IgD-negative memory B cell (primary cell): ENCODE results near the gene PRKCZ. TPM values are rescaled to one million over a fixed set of nuclear protein-coding genes. Genes with fewer than 3 reads are reported as not detected.

Experiments used
- H3K27ac Mint-ChIP-seq, 3 donors: one replicate each; pipeline ENCODE4 v1.8.0; 2020 to 2022; ENCODE audit warnings: mild to moderate bottlenecking in 3 of 3, mixed read lengths in 3 of 3, moderate library complexity in 1 of 3
- H3K27me3 Mint-ChIP-seq: one replicate; pipeline ENCODE4 v1.8.0; 2021; ENCODE audit warnings: mixed read lengths
- H3K36me3 Mint-ChIP-seq: one replicate; pipeline ENCODE4 v1.8.0; 2020; ENCODE audit warnings: mild to moderate bottlenecking, mixed read lengths
- H3K4me1 Mint-ChIP-seq, 3 donors: one replicate each; pipeline ENCODE4 v1.8.0; 2020 to 2022; ENCODE audit warnings: mixed read lengths in 3 of 3, mild to moderate bottlenecking in 1 of 3
- H3K4me3 Mint-ChIP-seq, 4 donors: one replicate each; pipeline ENCODE4 v1.8.0; 2020 to 2022; ENCODE audit warnings: mild to moderate bottlenecking in 4 of 4, mixed read lengths in 4 of 4, moderate library complexity in 3 of 4
- H3K9me3 Mint-ChIP-seq, 3 donors: one replicate each; pipeline ENCODE4 v1.8.0; 2020 to 2021; ENCODE audit warnings: mixed read lengths in 3 of 3, mild to moderate bottlenecking in 1 of 3
- polyA plus RNA-seq: library from polyadenylated mRNA; unstranded; fragments of 300-500 nt; fragmentation: Illumina TruSeq; gene quantifications from one replicate; pipeline ENCODE4 v1.2.3, GENCODE V29; 2021

Gene PRKCZ
- polyA plus RNA-seq, 1 donor from 2014 or later = 12.0 TPM

DNA sequence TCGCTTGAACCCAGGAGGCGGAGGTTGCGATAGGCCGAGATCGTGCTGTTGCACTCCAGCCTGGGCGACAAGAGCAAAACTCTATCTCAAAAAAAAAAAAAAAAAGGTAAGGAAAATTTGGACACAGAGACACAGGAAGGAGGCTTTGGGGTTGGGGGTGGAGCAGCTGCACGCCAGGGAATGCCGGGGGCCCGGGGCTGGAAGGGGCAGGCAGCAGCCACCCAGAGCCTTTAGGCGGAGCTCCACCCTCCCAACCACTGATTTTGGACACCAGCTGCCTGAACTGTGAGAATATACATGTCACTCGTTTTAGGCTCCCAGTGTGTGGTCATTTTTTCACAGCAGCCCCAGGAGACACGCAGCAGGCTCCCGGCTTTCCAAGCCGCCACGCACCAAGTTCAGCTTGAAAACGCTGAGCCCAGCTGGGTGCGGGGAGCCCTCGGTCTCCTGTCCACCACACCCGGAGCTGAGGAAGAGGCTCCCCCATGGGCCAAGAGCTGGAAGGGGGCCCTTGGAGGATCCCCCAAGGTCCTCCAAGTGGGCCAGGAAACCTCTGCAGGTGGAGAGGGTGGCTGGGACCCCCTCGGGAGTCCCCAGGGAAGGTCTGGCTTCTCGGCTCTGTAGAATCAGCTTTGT is 150.2 kb downstream of the PRKCZ start:
- no peaks in the 10 kb centered on the region for H3K27me3 Mint-ChIP-seq
- no peaks in the 10 kb centered on the region for H3K9me3 Mint-ChIP-seq
- peaks cover 0 to 17% (median 11%) of the 10 kb centered on the region in 3 donors for H3K4me1 Mint-ChIP-seq
- H3K4me3 Mint-ChIP-seq = no peak overlapping the region
- no peaks in the 10 kb centered on the region for H3K36me3 Mint-ChIP-seq
- H3K27ac Mint-ChIP-seq = no peak overlapping the region

DNA sequence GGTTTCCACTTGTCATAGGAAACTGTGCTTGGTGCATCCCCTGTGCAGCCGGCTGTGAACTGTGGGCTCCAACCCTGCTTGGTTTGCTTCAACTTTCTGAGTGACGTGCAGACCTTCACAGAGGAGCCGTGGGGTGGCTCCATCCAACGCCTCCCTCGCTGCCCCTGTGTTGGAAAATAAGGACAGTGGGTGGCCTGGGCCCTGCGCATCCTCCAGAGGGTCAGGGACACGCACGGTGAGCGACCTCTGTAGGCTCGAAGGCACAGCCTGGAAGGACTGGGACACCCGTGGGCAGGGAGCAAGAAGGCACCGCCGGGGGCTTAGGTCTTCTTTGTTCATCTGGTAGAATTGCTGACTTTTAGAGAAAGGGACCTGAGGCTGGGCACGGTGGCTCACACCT is 150.9 kb downstream of the PRKCZ start:
- Mint-ChIP-seq H3K27ac (peak overlapping the region in 2 of 3 donors; percentile 13 to 64), H3K9me3 (no peaks in the 10 kb centered on the region), H3K27me3 (no peaks in the 10 kb centered on the region), H3K4me1 (peaks cover 0 to 17% (median 11%) of the 10 kb centered on the region in 3 donors), H3K4me3 (peak overlapping the region in 2 of 4 donors; percentile 22 to 55), H3K36me3 (no peaks in the 10 kb centered on the region)

DNA sequence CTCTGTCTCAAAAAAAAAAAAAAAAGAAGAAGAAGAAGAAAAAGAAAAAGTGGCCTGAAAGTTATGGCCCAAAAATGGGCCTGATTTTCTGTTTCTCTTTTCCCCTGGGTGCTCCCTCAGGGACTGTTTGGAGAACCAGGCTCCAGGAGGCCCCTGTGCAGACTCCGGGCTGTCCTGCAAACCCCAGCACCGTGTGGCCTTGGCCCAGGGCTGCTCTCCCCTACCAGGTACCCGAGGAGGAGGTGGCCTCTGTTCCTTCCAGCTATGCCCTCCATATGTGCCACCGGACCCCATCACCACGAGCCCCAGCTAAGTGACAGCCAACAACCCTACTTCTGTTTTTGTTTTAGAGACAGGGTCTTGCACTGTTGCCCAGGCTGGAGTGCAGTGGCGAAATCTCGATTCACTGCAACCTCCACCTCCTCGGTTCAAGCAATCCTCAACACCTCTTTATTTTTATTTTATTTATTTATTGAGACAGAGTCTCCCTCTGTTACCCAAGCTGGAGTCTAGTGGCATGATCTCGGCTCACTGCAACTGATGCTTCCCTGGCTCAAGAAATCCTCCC is 151.9 kb downstream of the PRKCZ start:
- H3K27me3 Mint-ChIP-seq = no peaks in the 10 kb centered on the region
- peaks cover 0 to 17% (median 11%) of the 10 kb centered on the region in 3 donors for H3K4me1 Mint-ChIP-seq
- H3K36me3 Mint-ChIP-seq = no peaks in the 10 kb centered on the region
- no peaks in the 10 kb centered on the region for H3K9me3 Mint-ChIP-seq
- H3K27ac Mint-ChIP-seq = peak overlapping the region in 1 of 3 donors; percentile 88
- peak overlapping the region in 3 of 4 donors; percentile 49 to 85 (median 55) for H3K4me3 Mint-ChIP-seq

DNA sequence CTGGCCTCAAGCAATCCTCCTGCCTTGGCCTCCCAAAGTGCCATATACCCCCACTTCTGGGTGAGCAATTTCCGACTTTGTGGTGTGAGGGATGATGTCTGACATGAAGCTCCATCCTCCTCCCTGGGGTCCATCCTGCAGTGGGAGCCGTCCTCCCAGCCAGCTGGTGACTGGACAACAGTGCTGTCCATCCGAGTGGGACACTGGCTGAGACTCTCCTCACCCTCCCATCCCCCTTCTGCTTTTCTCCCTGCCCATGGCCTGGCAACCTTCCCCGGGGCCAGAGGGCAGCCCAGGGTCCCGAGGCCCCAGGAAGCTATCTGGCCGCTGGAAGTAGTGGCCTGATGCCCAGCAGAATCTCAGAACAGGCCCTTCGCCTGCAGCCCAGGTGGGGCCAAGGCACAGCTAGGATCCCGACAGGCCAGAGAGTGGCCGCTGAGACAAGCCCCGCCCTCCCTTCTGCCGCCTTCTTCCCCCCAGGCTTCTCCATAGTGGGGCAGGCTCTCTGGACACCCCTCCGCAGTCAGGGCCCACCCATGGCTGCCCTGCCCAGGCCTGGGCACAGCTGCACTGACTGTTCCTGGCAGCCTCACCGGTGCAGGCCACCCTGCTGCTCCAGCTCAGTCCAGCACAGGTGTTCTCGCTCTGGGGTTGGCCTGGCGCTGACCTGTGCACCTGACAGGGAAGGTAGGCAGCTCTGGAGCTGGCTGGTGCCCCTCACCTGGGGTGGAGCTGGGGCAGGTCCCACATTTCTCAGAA is 152.8 kb downstream of the PRKCZ start:
- H3K27me3 Mint-ChIP-seq = no peaks in the 10 kb centered on the region
- no peaks in the 10 kb centered on the region for H3K9me3 Mint-ChIP-seq
- no peaks in the 10 kb centered on the region for H3K36me3 Mint-ChIP-seq
- H3K4me1 Mint-ChIP-seq = peaks cover 0 to 17% (median 11%) of the 10 kb centered on the region in 3 donors
- peak overlapping the region in 1 of 3 donors; percentile 88 for H3K27ac Mint-ChIP-seq
- H3K4me3 Mint-ChIP-seq = peak overlapping the region in 2 of 4 donors; percentile 41 to 47

DNA sequence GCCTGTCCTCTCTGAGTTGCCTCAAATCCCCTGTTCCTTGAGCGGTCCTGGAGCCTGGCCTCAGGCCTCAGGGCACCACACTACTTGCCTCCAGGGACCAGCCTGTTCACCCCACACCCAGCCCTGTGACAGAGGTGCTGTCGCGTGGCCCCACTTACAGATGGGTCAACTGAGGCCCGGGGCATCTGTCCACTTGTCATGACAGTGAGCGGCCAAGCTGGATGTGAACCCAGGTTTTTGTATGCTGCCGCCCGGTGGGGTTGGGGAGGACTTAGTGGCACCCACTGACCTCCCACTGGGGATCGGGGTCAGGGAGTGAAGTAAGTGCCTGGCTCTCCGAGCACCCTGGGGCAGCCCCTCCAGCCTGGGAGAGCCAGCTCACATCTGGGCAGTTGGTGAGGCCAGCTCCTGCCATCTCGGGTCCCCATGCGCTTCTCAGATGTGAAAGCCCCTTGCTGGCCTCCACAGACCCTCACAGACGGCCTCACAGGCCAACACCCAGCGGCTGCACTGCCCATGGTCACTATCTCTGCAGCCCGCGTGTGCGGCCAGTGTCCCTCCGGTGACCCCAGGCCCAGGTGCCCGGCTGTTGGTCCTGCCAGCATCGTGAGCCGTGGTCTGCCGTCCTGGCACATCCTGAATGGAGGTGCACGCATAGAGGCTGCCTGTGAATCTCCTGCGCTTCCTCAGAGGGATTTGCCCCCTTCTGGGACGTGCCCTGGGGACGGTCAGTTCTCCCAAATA is 153.6 kb downstream of the PRKCZ start:
- H3K4me1 Mint-ChIP-seq = peaks cover 0 to 17% (median 11%) of the 10 kb centered on the region in 3 donors
- no peak overlapping the region for H3K4me3 Mint-ChIP-seq
- H3K27me3 Mint-ChIP-seq = no peaks in the 10 kb centered on the region
- H3K9me3 Mint-ChIP-seq = no peaks in the 10 kb centered on the region
- no peaks in the 10 kb centered on the region for H3K36me3 Mint-ChIP-seq
- no peak overlapping the region for H3K27ac Mint-ChIP-seq

DNA sequence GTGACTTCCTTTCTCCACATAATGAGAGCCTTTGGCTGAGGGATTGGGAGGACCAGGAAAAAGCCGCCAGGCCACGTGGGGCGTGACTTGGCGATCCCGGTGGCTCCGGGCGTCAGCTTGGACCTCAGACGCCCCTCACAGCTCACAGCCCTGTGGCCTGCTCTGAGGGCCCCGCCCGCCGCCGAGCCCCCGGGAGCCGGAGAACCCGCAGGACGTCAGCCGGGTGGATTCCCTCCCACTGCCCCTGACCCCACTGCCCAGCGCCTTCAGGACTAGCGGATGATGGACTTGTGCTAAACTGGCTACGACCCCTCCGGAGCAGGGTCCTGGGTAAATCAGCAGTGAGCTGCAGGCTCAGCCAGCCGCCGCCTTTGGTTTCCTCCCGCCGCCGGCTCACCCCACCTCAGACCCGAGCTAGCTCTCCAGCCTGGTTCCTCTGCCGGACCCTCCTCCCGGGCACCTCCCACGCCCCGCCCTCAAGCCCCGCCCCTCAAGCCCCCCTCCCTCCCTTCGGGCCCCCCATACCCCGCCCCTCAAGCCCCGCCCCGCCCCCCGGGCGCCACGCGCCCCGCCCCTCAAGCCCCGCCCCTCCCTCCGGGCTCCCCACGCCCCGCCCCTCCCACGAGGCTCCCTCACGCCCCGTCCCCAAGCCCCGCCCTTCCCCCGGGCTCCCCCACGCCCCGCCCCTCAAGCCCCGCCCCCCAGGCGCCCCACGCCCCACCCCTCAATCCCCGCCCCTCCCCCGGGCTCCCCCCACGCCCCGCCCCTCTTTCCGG is 154.4 kb downstream of the PRKCZ start:
- no peaks in the 10 kb centered on the region for H3K27me3 Mint-ChIP-seq
- H3K4me3 Mint-ChIP-seq = peak overlapping the region in 2 of 4 donors; percentile 40 to 82
- peaks cover 0 to 12% (median 7%) of the 10 kb centered on the region in 3 donors for H3K4me1 Mint-ChIP-seq
- H3K9me3 Mint-ChIP-seq = no peaks in the 10 kb centered on the region
- no peaks in the 10 kb centered on the region for H3K36me3 Mint-ChIP-seq
- no peak overlapping the region for H3K27ac Mint-ChIP-seq

DNA sequence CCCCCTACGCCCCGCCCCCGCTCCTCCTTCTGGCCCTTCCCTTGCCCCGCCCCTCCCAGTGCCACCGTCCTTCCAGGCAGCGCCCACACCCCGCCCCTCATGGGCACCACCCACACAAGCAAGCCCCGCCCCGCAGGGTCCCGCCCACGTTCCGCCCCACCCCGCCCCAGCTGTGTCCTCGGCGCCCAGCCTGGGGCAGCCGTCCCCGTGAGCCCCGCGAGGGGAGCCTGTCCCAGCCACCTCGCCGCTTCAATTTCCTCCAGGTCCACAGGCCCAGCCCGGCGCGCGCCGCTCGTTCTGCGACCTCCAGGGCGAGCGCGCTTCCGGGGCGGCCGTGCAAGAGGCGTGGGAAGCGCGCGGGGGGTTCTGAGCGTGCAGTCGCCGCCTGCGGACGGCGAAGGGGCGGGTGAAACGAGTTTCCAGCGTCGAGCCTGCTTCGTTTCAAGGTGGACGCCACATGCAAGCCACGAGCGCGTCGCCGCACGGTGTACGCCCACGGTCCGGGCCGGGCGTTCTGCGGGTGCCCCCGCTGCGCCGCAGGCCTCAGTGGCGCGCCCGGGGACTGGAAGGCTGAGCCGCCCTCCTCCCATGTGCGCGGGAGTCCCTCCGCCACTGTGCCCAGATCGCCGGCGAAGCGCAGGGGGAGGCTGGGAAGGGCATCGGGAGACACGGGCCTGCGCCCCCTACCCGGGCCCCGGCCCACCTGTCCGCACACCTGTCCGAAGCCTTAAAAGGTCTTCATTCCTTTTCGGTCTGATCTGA is 155.2 kb downstream of the PRKCZ start:
- peaks cover 0 to 7% (median 7%) of the 10 kb centered on the region in 3 donors for H3K4me1 Mint-ChIP-seq
- no peaks in the 10 kb centered on the region for H3K9me3 Mint-ChIP-seq
- H3K27ac Mint-ChIP-seq = peak overlapping the region in 2 of 3 donors; percentile 39 to 68
- H3K36me3 Mint-ChIP-seq = no peaks in the 10 kb centered on the region
- H3K4me3 Mint-ChIP-seq = peak overlapping the region; percentile 69 to 82 (median 72)
- H3K27me3 Mint-ChIP-seq = no peaks in the 10 kb centered on the region

DNA sequence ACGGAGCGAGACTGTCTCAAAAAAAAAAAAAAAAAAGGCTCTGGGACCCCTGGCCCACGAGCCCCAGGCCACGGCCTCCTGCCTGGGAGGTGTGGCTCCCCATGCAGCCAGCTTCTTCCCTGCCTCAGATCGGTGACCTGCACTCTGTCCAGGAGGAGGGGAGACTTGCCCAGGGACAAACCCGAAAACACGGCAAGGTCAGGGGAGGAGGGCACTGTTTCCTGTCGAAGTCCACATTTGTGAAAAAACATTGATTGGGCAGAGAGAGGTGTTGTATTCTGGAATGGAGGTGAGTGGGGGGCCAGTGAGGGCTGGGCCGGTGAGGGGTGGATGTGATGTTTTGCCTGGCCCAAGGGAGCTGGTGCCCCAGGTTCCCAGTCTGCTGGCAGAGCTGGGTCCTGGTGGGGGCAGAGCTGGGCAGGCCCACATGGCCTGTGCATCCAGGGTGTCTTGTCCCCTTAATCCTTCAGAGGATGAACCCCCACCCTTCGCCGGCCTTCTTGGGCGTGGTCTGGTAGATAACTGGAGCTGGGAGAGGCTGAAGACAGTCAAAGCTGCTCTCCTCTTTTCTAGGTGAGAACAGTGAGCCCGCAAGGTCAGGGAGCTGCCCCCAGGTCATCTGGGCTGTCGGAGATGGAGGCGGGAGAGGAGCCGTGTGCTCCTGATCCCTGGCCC is 156.7 kb downstream of the PRKCZ start:
- Mint-ChIP-seq H3K4me1 (peaks cover 0 to 5% (median 4%) of the 10 kb centered on the region in 3 donors), H3K36me3 (no peaks in the 10 kb centered on the region), H3K4me3 (peak overlapping the region in 2 of 4 donors; percentile 59 to 71), H3K27me3 (no peaks in the 10 kb centered on the region), H3K9me3 (no peaks in the 10 kb centered on the region), H3K27ac (peak overlapping the region in 2 of 3 donors; percentile 60 to 90)

DNA sequence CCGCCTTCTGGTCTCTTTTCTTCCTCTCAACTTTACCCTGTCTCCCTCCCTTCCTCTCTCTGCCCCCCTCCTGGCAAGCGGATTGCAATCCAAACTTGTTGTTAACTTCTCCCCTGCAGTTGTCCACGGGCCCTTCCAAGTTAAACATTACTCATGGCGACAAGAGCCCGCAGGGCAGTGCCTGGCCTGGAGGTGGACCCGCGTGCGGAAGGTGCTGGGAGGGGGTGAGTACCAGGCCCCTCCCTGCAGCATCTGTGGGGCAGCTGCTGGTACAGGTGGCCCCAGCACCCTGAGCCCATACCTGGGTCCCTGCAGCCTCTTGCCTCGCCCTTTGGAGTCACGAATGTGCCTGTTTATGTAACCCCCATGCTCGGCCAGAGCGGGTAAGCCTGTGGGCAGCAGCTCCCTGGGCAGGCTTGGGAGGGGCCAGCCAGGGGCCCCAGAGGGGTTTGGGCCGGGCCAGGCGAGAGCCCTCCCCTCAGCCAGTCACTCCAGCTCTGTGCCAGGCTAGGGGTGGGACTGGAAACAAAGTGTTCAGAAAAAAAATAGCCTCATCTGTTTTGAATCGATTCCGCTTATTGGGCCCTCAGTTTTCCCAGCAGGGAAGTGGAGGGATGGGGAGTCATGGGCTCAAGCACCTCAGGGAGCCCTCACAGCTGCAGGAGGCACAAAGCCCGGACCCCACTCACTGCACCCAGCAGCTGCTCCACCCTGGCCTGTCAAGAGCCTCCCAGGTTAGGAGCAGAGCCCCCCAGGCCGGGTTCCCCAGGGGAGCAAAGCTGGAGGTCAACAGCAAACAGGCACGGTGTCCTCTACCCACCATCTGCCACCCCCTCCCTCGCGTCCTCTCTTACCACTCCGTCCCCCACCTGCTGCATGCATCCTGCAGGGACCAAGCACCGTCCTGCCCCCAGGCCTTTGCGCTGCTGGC is 158.4 kb downstream of the PRKCZ start:
- Mint-ChIP-seq H3K27me3 (no peaks in the 10 kb centered on the region), H3K27ac (no peak overlapping the region), H3K9me3 (no peaks in the 10 kb centered on the region), H3K4me3 (peak overlapping the region in 2 of 4 donors; percentile 21 to 52), H3K36me3 (no peaks in the 10 kb centered on the region), H3K4me1 (peaks cover 0 to 3% (median 2%) of the 10 kb centered on the region in 3 donors)

DNA sequence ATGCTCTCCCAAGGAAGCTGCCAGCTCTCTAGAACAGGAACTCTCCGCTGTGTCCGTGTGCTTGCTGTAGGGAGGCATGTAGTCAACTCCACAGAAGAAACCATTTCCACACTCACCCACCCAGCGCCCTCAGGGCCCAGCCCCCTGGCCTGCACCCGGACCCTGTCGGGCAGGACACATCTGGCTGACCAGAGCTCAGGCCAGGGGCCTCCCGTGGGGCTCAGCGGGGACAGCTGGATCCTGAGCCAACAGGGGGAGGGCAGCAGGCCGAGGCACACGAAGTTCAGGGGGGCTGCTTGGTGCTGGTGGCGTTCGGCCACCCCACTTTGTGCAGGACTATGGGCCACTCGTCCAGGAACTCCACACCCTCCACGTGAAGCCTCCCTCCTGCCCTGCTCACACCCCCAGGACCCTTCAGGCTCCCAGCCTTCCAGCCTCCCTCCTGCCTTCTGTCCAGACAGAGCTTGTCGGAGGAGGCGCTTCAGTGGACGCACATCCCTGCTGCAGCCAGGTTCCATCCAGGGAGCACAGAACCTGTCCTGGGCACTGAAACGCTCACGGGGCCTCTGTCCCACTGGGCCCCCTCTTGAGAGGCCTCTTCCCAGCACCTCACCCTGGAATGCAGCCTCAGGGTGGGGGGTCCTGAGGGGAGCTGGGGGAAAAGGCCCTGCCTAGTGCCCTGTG is 159.3 kb downstream of the PRKCZ start:
- H3K9me3 Mint-ChIP-seq = no peaks in the 10 kb centered on the region
- H3K27ac Mint-ChIP-seq = no peak overlapping the region
- H3K27me3 Mint-ChIP-seq = no peaks in the 10 kb centered on the region
- no peaks in the 10 kb centered on the region for H3K36me3 Mint-ChIP-seq
- H3K4me1 Mint-ChIP-seq = peaks cover 0 to 2% (median 1%) of the 10 kb centered on the region in 3 donors
- peak overlapping the region in 1 of 4 donors; percentile 21 for H3K4me3 Mint-ChIP-seq

DNA sequence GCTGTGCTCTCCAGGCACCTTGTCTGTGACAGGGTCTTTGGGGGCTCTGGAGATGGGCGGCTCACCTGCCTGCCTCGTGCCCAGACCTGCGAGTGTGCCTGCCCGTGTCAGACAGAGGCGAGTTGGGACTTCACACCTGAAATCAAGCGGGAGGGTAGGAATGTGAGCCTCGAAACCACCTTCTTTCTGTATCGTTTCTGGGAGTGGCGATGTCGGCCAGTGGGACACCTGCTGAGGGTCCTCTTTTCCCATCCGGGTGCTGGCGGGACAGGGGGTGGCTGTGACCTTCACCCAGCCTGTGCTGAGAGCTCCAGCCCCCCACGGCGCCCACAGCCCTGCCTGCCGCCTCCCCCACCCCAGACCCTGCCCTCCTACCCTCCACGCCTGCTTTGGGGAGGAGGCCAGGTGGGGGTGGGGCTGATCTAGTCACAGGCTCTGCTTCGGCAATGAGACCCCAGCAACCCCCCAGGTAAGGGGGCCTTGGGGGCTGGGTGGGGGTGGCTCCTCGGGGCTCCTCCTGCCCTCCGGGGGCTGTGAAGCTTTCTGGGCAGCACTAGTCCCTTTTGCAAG is 160.0 kb downstream of the PRKCZ start:
- H3K27ac Mint-ChIP-seq = no peak overlapping the region
- H3K36me3 Mint-ChIP-seq = no peaks in the 10 kb centered on the region
- H3K27me3 Mint-ChIP-seq = no peaks in the 10 kb centered on the region
- H3K9me3 Mint-ChIP-seq = no peaks in the 10 kb centered on the region
- H3K4me3 Mint-ChIP-seq = no peak overlapping the region
- H3K4me1 Mint-ChIP-seq = peaks cover 0 to 1% (median 0%) of the 10 kb centered on the region in 3 donors

DNA sequence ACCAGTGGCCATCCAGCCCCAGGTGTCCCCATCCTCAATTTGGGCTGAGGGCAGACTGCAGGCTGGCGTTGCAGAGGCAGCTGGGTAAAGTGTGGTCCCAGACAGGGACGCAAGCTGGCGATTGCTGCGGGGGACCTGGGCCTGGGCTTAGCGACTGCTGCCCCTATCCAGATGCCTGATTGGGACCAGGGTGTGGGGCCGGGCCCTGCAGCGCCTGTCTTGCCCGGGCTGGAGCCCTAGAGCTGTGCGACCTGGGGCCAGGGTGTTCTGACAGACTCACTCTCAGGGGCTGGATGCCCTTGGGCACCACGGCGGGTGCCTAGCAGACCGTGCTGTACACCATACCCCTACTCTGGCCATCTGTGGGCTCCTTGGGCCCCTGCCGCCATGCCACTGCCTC is 160.6 kb downstream of the PRKCZ start:
- H3K4me3 Mint-ChIP-seq = no peak overlapping the region
- no peak overlapping the region for H3K27ac Mint-ChIP-seq
- no peaks in the 10 kb centered on the region for H3K36me3 Mint-ChIP-seq
- H3K27me3 Mint-ChIP-seq = no peaks in the 10 kb centered on the region
- peaks cover 0 to 1% (median 0%) of the 10 kb centered on the region in 3 donors for H3K4me1 Mint-ChIP-seq
- H3K9me3 Mint-ChIP-seq = no peaks in the 10 kb centered on the region
